Fibroblast of peridontal ligament (primary cell): ENCODE data around the gene FUT7.
"Not testable (repeated sequence)": the region's sequence is repeated elsewhere in the genome, so short reads cannot be mapped to it uniquely, and the experiment has no call there.

Source experiments
- DNase-seq: peaks from one replicate; pipeline ENCODE4 v3.0.0-alpha.2; 2010; ENCODE audit errors: extremely low read depth

The FUT7 gene

DNA sequence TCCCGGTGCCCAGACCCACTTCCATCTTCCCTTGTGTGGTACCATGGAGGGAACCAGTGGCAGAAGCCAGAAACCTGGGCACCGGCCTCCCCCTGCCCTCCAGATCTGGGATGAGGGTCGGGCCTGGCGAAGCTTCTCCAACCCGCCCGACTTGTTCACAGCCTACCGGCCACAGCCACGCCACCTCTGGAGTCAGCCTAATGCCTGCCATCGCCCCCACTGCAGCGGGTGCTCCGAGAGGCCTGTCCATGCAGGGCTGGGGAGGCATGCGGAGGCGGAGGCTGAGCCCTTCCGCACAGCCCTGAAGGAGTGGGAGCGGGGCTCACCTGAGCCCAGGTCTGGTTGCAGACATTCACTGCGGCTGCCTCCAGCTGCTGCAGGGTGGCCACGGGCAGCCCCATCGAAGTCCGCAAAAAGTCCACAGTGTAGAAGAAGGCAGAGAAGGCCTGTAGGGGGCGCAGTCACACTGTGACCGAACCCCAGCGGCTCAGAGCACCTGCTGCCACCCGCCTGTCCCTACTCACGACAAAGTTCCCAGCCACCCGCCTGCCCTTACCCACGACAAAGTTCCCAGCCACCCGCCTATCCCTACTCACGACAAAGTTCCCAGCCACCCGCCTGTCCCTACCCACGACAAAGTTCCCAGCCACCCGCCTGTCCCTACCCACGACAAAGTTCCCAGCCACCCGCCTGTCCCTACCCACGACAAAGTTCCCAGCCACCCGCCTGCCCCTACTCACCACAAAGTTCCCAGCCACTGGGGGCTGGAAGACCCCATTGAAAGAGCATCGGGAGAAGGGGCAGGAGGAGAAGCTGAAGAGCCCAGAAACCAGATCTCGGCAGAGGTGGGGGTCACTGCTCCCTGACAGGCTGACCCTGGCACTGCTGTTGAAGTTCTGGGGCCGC is 17.9 kb upstream of the FUT7 start:
- DNase-seq = peak; percentile 35

DNA sequence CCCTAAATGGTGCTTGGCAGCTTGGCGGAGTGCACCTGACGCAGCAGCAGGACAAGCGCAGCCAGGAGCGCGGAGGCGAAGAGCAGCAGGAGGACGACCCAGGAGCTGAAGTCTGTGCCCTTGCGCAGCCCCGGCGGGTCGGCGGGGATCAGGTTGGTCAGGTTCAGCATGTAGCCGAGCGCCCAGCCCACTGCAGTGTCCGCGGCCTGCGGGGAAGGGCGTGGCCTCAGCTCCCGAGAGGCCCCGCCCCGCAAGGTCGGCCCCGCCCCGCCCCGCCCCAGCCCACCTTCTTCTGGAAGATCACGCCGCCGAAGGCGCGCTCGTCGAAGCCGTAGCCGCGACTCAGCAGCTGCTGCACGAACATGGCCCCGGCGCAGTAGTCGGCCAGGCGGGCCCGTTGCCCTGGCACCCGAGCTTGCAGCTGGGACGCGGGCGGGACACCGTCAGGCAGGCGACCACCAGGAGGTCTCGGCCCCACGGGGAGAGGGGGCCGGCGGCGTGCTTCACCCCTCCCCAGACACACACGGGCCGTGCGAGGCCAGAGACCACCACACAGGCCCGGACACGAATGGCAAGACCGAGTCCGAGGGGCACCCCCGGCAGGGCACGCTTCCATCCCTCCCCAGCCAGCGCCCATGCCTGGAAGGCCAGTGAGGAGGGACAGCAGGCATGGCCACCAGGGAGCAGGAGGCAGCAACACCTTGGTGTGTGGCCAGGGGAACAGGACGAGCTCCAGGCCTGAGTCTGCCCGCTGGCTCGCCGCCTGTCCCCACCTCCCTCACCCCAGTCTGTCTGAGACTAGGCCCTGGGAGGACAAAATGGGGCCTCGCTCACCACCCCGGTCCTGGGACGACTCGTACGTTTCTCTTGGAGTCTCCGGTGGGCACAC is 17.0 kb upstream of the FUT7 start:
- DNase-seq = no peak

DNA sequence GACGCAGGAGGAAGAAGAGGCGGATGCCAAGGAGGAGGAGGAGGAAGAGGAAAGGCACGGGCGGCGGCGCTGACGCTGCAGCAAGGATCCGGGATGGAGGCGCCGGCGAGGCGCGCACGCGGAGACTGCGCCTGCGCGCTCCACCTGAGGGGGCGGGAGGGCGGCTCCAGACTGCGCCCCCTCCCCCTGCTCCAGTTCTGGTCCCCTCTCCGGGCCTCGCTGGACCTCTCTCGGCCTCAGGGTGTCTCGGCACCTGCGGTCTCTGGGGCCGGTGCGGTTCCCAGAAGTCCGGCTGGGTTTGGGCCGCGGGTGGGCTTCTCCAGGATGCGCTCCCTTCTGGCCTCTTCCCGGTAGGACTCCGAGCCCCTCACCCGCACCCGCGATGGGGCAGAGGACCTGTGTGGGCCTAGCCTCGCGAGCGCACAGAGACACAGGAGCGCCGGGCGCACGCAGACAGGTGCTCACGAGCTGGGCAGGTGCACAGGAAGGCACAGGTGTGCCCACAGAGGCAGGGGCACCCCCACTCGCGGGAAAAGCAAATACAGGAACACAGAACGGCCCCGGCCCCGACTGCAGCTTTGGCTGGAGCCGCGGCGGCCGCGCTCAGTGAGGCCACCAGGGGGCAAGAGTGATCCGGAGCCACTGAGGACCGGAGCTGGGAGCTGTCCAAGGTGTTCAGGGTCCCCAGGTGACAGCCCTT is 14.3 kb upstream of the FUT7 start, which contains the start of gene NPDC1:
Gene NPDC1, minus strand, starts transcription at position 90 of the 700 bp plus-strand sequence. CDS start 188 bp downstream, outside the sequence.
- DNase-seq = peak; percentile 57

DNA sequence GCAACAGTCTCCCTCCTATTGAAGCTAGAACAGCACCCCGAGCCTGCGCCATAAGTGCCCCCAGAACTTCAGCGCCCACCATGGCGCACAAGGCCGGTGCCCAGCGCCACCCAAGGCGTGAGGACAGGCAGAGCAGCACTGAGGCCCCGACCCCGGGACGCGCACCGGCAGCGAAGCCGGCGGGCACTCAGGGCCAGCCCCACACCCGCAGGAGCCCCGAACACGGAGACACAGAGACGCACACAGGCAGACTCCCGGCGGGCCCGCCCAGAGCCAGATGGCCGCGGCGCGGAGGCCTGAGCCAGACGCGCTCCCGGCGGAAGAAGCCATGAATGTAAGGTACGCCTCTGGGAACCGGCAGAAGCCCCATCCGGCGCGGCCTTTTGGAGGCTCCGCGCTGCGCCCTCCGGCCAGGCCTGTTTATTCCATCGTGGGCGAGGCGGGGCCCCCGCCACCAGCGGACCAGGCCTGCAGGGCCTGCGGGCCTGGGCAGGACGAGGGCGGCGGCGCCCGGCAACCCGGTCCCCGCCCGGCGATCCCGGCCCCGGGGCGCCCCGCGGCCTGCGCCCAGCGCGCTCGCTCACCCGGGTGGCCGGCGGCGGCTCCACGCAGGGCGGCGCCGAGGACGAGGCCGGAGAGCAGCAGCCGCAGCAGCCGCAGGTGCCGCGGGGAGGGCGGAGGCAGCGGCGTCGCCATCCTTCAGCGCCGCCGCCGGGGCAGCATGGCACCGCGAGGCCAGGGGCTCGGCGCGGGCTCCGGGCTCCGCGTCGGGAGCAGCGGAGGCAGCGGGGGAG is 13.6 kb upstream of the FUT7 start:
- DNase-seq = peak; percentile 30

DNA sequence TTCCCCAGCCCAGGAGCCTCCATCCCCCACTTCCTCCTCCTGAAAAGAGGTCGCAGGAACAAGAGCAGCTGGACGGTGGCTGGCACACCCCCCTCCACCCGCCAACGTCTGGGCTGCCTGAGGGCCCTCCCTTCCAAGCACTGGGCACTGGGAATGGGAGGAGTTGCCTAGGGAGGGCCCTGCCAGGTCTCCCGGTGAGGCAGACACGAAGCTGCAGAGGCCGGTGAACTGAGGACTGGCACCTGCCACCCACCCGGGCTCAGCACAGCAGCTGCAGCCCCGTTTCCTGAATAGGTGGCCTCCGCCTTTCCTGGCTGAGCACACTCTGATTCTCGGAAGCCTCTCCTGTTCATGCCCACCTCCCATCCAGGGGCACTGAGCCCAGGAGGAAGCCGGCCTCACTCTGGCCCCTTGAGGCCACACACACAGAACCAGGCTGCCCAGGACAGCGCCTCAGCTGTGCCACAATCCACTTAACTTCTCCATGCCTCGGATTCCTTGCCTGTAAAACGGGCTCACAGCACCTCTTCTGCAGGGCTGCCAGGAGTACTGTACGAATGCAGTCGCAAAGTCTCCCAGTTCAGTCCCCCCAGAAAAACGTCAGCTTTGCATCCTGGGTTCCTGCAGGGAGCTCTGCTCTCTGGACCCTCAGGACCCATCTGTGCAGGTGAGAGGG is 12.8 kb upstream of the FUT7 start:
- no peak for DNase-seq

DNA sequence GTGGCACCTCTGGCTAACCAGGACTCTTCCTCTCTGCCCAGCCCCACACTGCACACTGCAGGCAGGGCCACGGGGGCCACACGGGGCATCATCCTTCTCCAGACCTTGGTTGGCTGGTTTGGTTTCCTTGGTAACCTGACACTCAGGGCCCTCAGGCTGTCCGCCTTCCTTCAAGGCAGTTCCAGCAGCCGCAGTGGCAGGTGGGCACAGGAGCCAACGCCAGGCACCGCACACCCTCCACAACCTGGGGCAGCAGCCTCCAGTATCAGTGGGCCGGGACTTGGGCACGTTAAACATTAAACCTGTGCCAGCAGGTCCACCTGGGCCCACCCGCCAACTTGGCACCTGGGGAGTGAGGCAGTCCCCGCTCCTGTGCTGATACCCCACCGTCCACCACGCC is 12.1 kb upstream of the FUT7 start:
- DNase-seq = no peak

DNA sequence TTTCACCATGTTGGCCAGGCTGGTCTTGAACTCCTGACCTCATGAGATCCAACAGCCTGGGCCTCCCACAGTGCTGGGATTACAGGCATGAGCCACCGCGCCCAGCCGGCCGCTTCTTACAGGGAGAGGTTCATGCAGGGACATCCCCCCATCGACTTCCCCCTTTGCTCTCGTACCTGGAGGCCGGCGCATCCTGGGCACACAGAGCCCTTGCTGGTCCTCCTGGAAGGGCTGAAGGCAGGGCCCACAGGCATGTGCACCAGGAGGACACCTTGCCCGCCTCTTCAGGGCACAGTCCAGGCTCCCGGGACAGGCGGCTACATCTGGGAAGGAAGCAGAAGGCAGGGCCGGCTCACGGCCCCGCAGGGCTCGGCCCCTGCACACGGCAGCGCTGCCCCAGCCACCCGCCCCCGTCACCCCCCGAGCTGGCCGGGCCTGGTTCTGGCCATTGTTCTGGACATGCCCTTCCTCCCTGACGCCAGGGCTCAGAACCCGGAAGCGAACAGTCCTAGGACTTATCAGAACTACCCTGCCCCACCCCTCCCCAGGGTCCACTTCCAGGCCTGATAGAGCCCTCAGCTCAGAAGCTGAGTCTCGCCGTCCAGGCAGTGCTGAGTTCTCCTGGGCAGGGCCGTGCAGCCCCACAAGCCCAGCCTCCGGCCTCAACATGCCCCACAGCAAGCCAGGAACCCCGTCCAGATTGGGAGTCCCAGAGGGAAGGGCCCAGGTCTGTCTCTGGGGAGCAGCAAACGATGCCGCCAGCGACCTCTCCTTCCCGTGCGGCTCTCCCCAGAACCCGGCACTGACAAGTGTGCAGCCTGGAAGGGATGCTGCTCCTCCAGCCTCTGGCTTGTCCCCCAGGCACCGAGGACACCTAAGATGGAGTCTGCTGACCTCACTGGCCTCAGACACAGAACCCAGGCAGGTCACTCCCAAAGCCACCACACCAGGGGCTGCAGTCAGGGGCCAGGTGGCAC is 11.2 kb upstream of the FUT7 start:
- no peak for DNase-seq

DNA sequence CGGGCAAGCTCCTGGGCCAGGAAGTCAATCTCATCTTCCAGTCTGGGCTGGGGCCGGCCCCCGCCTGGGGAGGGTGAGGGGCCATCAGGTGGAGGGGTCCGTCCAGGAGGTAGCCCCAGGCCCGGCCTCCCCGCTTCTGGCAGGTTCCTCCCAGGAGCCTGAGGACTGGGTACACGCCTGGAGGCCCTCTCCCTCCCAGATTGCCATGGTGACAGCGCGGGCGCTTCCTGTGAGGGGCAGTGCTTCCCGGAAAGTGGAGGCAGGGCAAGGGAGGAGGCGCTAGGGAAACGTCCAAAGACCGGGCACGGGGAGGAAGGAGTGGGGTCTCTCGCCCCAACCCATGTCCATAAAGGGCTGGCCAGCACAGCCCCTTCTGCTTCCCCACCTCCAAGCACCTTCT is 9.2 kb upstream of the FUT7 start:
- DNase-seq = no peak

DNA sequence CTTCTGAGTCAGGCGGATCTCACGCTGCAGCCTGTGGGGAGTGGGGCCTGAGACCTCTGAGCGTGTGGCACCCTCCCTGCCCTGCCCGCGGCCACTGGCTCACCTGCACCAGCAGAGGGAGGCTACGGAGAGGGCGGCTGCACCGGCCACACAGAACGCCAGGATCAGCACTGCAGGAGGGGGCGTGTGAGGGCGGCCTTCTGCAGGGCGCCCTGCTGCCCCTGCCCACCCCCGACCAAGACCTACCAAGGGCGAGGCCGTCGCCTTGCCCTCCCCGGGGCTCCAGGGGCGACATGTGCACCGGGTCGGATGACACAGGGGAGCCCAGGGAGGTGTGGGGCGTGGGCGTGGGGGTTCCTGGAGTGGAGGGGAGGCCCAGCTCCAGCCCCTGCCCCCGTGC is 8.7 kb upstream of the FUT7 start:
- DNase-seq = no peak

DNA sequence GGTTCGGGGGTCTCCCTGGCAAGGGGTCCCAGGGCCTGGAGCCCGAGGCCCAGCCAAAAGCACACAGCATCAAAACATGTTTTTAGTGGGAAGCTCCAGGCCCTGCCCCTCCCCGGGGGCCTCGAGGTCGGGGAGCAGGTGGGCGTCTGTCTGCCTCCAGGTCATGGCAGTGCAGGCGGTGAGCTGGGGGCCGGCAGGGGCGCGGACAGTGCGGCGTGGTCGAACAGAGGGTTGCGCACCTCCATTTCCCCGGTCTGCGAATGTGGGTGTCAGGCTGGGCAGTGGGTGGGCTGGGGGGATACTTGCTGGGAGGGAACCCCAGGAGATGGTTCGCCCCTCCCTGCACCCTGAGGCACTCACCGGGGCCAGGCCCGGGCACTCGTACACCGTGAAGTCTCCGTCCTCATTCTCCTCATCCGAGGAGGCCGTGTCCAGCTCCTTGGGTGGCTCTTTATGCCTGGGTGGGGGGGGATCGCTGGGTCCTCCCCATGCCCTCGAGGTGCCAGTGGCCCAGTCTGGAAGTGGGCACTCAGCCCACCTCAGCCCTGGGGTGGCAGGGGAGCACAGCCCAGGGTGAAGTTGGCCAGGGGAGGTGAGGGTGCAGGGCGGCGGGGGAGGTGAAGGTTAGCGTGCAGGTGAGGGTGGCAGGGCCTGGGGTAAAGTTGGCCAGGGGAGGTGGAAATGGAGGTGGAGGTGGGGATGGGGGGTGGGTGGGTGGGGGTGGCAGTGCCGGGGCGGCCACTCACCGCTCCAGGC is 7.9 kb upstream of the FUT7 start:
- no peak for DNase-seq

DNA sequence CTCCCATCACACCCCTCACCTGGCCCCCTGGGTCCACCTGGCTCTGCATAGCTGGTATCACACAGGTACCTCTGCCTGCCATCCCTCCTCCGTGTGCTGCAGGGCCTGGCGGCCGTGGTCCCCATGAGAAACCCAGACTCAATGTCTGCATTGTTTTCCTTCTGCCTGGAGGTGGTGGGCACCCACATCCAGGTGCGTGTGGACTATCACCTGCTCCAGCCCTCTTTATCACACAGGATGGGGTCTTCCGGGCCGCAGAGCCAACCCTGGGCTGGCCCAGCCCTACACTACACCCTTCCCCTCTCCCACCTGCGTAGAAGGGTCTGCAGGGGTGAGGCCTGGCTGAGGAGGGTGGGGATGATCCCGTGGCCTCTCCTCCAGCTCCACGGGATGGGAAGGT is 7.0 kb upstream of the FUT7 start:
- no peak for DNase-seq

DNA sequence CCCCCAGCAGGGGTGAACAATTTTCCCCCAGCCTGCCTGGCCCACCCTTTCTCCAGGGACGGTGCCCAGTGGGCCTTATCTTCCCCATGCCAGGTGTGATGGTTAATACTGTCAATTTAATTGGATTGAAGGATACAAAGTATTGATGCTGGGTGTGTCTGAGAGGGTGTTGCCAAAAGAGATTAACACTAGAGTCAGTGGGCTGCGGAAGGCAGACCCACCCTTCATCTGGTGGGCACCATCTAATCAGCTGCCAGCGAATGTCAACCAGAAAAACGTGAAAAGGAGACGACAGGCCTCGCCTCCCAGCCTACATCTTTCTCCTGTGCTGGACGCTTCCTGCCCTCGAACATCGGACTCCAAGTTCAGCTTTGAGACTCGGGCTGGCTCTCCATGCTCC is 5.6 kb upstream of the FUT7 start:
- DNase-seq = no peak

DNA sequence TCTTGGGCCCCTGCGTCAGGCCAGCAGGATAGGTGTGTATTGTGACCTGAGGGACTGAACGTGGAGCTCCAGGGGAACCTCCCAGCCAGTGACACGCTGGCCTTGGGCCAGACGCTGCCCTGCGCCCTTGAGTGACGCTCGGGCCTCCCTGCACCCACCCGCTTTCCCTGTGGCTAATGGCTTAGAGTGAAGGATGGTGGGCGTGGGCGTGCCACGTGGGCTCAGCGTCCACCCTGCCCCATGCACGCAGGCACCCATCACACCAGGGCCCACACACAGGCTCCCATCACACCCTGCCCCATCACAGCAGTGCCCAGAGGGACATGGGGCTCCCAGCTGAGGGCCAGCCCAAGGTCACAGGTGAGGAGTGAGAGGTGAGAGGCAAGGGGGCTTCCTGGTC is 5.1 kb upstream of the FUT7 start:
- DNase-seq = no peak

DNA sequence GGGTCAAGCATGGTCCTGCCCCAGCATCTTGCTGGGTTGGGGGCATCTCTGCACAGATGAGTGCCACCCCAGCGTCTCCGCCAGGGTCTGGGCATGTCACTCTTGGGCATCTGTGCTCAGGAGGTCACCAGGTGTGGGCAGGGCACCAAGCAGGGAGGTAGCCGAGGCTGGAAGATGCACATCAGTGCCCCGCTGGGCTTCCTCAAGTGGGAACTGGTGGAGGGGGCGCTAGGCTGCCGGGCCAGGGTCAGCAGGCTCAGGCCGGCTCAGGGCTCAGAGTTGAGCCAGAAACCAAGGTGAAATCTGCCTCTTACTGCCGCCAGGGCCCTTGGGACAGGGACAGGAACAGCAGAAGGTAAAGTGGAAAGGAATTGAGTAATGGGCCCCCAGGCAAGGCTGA is 4.0 kb upstream of the FUT7 start:
- DNase-seq = no peak

DNA sequence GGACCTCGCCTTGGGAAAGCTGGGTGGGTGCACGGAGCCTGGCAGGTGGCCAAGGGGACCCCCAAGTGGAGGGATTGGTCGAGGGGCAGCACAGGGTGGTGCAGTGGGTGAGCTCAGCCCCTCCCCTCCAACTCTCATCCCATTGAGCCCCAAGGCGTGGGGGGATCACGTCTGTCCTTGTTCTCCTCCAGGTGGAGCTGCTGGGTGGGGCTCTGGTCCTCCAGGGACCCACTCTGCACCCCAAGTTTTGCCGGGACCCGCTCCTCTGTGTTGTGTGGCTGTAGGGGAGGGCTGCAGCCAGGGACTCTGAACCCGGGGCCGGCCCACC is 3.6 kb upstream of the FUT7 start:
- no peak for DNase-seq

DNA sequence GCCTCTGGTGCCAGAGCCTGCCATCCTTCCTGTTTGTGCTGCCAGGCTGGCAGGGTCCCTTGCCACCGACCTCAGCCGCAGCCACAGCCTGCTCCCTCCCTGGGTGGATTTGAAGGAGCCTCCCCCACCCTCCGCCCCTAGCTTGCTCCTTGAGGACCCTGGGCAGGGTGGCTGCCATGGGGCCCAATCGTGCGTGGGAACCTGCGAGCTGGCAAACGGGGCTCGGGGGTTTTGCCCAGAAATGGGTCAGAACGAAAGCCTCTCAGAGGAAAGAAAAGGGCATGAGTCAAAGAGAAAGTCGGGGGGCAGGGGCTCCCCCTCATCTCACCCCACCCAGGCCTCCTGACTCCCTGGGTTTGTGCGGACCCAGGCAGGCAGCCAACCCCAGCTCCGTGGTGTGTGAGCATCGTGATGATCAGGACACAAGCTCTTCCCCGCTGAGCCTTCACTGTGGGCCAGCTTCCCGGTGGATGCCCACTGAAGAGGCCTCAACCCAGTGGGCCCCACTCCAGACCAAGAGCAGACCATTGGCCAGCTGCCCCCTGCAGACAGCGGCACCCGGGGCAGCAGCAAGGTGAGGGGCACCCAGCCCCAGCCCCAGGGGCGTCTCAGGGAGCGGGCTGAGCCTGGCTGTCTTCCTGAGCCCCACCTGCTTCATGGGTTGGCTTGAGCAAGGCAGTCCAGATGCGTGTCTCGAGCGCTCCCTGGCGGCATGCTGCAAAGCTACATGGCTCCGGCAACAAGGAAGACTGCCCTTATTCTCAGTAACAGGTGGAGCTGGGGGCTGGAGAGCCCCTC is 3.0 kb upstream of the FUT7 start:
- DNase-seq = peak; percentile 76

DNA sequence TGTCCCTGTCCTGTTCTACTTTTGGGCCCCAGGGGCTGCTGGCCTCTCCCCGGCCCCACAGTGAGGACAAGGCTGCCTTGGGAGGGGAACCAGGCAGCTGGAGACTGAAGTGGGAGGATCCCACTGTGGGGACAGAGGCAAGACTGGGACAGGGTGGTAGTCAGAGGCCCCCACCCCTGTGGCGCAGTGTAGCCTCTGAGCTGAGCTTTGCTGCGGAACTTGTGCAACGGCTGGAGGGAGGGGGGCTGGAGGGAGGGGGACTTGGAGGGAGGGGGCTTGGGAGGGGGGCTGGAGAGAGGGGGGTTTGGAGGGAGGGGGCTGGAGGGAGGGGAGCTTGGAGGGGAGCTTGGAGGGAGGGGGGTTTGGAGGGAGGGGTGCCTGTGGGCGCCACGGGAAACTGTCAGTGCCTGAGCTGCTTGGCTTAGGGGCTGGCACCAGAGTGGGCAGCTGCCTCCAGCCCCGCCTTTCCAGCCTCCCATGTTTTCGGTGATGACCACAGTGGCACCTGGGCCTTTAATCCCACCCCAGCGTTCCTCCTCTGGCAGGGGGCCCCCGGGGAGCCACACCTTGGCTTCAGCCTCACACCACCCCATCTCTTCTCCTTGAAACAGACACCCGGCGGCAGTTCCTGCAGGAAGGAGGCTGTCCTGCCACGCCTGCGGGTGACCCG is 2.3 kb upstream of the FUT7 start:
- no peak for DNase-seq

DNA sequence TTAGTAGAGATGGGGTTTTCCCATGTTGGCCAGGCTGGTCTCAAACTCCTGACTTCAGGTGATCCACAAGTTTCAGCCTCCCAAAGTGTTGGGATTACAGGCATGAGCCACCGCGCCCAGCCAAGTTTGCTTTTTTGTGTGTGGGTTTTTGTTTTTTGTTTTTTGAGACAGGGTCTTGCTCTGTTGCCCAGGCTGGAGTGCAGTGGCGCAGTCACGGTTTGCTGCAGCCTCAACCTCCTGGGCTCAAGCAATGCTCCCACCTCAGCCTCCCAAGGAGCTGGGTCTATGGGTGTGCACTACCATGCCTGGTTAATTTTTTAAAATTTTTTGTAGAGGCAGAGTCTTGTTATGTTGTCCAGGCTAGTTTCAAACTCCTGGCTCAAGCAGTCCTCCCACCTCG is 1.6 kb upstream of the FUT7 start:
- DNase-seq = not testable (repeated sequence)
